ENCODE measurements around the gene TSPAN32. TPM values are rescaled to one million over a fixed set of nuclear protein-coding genes. Genes with fewer than 3 reads are reported as not detected.

The TSPAN32 gene
- polyA plus RNA-seq, 2 of the 4 experiments (the other 2 are of a cell fraction): not detected

DNA sequence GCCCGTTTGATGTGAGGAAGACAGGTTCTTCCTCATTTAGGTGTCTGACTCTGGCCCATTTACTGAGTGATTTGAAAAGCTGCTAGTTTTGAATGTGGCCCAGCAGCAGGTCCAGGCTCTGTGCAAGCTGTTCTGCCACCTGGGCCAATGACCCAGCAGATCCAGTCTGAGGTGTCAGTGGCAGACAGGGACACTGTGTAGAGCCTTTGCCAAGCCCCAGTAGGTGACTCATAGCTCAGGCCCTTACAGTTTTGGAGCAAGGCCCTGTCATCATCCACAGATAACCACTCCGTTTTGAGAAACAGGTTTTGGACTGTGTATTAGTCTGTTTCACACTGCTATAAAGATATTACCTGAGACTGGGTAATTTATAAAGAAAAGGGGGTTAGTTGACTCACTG lies 23.9 kb downstream of the TSPAN32 start:
- DNase-seq (ENCODE audit: low read depth in 1 of 2, low spot score in 1 of 2) (no peak), ATAC-seq (no peak), FAIRE-seq (no peak)
- no peak for TF ChIP-seq CHD2 (IDR thresholded peaks at IDR 0.05; ENCODE audit: low read length, partially characterized antibody)
- TF ChIP-seq EP300 (IDR thresholded peaks at IDR 0.05): no peak
- TF ChIP-seq HDAC2 (IDR thresholded peaks at IDR 0.05): no peak
- no peak for TF ChIP-seq TP53 (CRISPR knock-in tag; IDR thresholded peaks at IDR 0.05)
- TF ChIP-seq FOXS1 (CRISPR knock-in tag; IDR thresholded peaks at IDR 0.05): no peak
- TF ChIP-seq ZFP36 (IDR thresholded peaks at IDR 0.05; ENCODE audit: borderline replicate concordance, partially characterized antibody): no peak
- TF ChIP-seq, protein P1, sequence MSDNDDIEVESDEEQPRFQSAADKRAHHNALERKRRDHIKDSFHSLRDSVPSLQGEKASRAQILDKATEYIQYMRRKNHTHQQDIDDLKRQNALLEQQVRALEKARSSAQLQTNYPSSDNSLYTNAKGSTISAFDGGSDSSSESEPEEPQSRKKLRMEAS (IDR thresholded peaks at IDR 0.05): no peak
- TF ChIP-seq, protein P2, sequence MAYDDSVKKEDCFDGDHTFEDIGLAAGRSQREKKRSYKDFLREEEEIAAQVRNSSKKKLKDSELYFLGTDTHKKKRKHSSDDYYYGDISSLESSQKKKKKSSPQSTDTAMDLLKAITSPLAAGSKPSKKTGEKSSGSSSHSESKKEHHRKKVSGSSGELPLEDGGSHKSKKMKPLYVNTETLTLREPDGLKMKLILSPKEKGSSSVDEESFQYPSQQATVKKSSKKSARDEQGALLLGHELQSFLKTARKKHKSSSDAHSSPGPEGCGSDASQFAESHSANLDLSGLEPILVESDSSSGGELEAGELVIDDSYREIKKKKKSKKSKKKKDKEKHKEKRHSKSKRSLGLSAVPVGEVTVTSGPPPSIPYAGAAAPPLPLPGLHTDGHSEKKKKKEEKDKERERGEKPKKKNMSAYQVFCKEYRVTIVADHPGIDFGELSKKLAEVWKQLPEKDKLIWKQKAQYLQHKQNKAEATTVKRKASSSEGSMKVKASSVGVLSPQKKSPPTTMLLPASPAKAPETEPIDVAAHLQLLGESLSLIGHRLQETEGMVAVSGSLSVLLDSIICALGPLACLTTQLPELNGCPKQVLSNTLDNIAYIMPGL (CRISPR knock-in tag; IDR thresholded peaks at IDR 0.05; ENCODE audit: borderline replicate concordance): no peak
- TF ChIP-seq KDM5A (IDR thresholded peaks at IDR 0.05): no peak
- no peak for TF ChIP-seq HEYL (CRISPR knock-in tag; IDR thresholded peaks at IDR 0.05)
- no peak for TF ChIP-seq RNF2 (IDR thresholded peaks at IDR 0.05; ENCODE audit: borderline replicate concordance, low read depth)
- TF ChIP-seq MYC (IDR thresholded peaks at IDR 0.05; ENCODE audit: borderline replicate concordance, low read length): no peak
- no peak for TF ChIP-seq HOXB5 (CRISPR knock-in tag; IDR thresholded peaks at IDR 0.05)
- no peak for TF ChIP-seq CBX2 (IDR thresholded peaks at IDR 0.05; ENCODE audit: borderline replicate concordance, low read depth)
- Histone ChIP-seq H3K4me1 (no peaks in the 10 kb centered on the region), H3K4me2 (no peak overlapping the region), H3K27ac (no peak overlapping the region), H3K4me3 (no peak overlapping the region), H3K9me3 (no peaks in the 10 kb centered on the region; the same call in 2 of the 3 replicates)
- WGBS (ENCODE audit: missing lambda C conversion rate): 45% methylated on average over 2 of the region's 2 CpGs
- POLR2A ChIA-PET: no interaction called here
- CTCF ChIA-PET: interaction anchor here (1.0 to 3.0 kb wide), 5 partner anchors 13 to 139 kb away, joined by 3 to 10 read pairs (median 3); no protein-coding TSS in a partner anchor

DNA sequence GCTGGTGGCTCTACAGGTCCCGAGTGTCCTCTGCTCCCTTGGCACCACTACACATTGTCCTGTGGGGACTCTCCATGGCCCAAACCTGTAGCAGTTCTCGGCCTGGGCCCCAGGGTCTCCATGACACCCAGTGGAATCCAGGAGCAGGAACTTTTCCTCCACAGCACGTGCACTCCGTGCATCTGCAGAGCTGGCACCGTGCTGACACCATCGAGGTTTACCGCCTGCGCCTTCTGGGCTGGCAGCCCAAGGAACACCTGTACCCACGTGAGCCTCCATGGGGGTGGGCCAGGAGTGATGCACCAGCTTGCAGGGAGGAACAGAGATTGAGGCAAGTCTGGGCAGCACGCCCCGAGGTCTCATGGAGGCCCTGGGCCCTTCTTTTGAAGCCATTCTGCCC lies 25.2 kb downstream of the TSPAN32 start:
- no peak for FAIRE-seq
- H3K27ac ChIP-seq: no peak overlapping the region
- CTCF ChIA-PET: interaction anchor here (1.3 to 3.0 kb wide), 2 partner anchors 93 to 130 kb away, joined by 3 to 8 read pairs; no protein-coding TSS in a partner anchor
- TF ChIP-seq HOXB13 (CRISPR knock-in tag; IDR thresholded peaks at IDR 0.05; ENCODE audit: low read depth): no peak
- no peak for TF ChIP-seq RAD21 (conservative IDR thresholded peaks at IDR 0.05 in 1 of 2, IDR thresholded peaks at IDR 0.05 in 1 of 2)
- TF ChIP-seq CHD2 (IDR thresholded peaks at IDR 0.05; ENCODE audit: low read length, partially characterized antibody): no peak
- TF ChIP-seq, protein P3, sequence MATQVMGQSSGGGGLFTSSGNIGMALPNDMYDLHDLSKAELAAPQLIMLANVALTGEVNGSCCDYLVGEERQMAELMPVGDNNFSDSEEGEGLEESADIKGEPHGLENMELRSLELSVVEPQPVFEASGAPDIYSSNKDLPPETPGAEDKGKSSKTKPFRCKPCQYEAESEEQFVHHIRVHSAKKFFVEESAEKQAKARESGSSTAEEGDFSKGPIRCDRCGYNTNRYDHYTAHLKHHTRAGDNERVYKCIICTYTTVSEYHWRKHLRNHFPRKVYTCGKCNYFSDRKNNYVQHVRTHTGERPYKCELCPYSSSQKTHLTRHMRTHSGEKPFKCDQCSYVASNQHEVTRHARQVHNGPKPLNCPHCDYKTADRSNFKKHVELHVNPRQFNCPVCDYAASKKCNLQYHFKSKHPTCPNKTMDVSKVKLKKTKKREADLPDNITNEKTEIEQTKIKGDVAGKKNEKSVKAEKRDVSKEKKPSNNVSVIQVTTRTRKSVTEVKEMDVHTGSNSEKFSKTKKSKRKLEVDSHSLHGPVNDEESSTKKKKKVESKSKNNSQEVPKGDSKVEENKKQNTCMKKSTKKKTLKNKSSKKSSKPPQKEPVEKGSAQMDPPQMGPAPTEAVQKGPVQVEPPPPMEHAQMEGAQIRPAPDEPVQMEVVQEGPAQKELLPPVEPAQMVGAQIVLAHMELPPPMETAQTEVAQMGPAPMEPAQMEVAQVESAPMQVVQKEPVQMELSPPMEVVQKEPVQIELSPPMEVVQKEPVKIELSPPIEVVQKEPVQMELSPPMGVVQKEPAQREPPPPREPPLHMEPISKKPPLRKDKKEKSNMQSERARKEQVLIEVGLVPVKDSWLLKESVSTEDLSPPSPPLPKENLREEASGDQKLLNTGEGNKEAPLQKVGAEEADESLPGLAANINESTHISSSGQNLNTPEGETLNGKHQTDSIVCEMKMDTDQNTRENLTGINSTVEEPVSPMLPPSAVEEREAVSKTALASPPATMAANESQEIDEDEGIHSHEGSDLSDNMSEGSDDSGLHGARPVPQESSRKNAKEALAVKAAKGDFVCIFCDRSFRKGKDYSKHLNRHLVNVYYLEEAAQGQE (IDR thresholded peaks at IDR 0.05): no peak
- TF ChIP-seq, protein P4, sequence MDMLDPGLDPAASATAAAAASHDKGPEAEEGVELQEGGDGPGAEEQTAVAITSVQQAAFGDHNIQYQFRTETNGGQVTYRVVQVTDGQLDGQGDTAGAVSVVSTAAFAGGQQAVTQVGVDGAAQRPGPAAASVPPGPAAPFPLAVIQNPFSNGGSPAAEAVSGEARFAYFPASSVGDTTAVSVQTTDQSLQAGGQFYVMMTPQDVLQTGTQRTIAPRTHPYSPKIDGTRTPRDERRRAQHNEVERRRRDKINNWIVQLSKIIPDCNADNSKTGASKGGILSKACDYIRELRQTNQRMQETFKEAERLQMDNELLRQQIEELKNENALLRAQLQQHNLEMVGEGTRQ (IDR thresholded peaks at IDR 0.05): no peak
- TF ChIP-seq FOSL2 (IDR thresholded peaks at IDR 0.05): no peak
- no peak for TF ChIP-seq FOSL2 (CRISPR knock-in tag; IDR thresholded peaks at IDR 0.05)
- no peak for TF ChIP-seq TP53 (CRISPR knock-in tag; IDR thresholded peaks at IDR 0.05)
- no peak for TF ChIP-seq RARB (CRISPR knock-in tag; IDR thresholded peaks at IDR 0.05)
- TF ChIP-seq, protein P5, sequence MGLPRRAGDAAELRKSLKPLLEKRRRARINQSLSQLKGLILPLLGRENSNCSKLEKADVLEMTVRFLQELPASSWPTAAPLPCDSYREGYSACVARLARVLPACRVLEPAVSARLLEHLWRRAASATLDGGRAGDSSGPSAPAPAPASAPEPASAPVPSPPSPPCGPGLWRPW (IDR thresholded peaks at IDR 0.05): no peak
- TF ChIP-seq, protein P6, sequence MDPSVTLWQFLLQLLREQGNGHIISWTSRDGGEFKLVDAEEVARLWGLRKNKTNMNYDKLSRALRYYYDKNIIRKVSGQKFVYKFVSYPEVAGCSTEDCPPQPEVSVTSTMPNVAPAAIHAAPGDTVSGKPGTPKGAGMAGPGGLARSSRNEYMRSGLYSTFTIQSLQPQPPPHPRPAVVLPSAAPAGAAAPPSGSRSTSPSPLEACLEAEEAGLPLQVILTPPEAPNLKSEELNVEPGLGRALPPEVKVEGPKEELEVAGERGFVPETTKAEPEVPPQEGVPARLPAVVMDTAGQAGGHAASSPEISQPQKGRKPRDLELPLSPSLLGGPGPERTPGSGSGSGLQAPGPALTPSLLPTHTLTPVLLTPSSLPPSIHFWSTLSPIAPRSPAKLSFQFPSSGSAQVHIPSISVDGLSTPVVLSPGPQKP (IDR thresholded peaks at IDR 0.05; ENCODE audit: low read depth, low read length): no peak
- TF ChIP-seq JUNB (IDR thresholded peaks at IDR 0.05): no peak
- TF ChIP-seq HOXA7 (CRISPR knock-in tag; IDR thresholded peaks at IDR 0.05): no peak
- no peak for TF ChIP-seq POLR2AphosphoS2 (conservative IDR thresholded peaks at IDR 0.05; ENCODE audit: low read length)
- no peak for TF ChIP-seq CHD4 (IDR thresholded peaks at IDR 0.05; ENCODE audit: borderline replicate concordance)
- TF ChIP-seq, protein P7, sequence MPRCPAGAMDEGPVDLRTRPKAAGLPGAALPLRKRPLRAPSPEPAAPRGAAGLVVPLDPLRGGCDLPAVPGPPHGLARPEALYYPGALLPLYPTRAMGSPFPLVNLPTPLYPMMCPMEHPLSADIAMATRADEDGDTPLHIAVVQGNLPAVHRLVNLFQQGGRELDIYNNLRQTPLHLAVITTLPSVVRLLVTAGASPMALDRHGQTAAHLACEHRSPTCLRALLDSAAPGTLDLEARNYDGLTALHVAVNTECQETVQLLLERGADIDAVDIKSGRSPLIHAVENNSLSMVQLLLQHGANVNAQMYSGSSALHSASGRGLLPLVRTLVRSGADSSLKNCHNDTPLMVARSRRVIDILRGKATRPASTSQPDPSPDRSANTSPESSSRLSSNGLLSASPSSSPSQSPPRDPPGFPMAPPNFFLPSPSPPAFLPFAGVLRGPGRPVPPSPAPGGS (IDR thresholded peaks at IDR 0.05): no peak
- TF ChIP-seq EHF (CRISPR knock-in tag; IDR thresholded peaks at IDR 0.05): no peak
- no peak for TF ChIP-seq MAFK (IDR thresholded peaks at IDR 0.05; ENCODE audit: partially characterized antibody)

More for the DNA sequence above, 25.2 kb downstream of the TSPAN32 start:
- WGBS (ENCODE audit: missing lambda C conversion rate): 51% methylated on average over 10 of the region's 11 CpGs
- POLR2A ChIA-PET: no interaction called here
- ATAC-seq: no peak
- no peaks in the 10 kb centered on the region; the same call in 2 of the 3 replicates for H3K9me3 ChIP-seq
- H3K4me2 ChIP-seq: no peak overlapping the region
- H3K4me3 ChIP-seq: no peak overlapping the region
- DNase-seq (ENCODE audit: low read depth in 1 of 2, low spot score in 1 of 2): no peak
- H3K4me1 ChIP-seq: no peaks in the 10 kb centered on the region

Data from A549 (cell line).